Iris pigment epithelial cell (primary cell): ENCODE measurements around the gene FUT4.
"Not testable (repeated sequence)": the region's sequence is repeated elsewhere in the genome, so short reads cannot be mapped to it uniquely, and the experiment has no call there.

ENCODE experiments used
- DNase-seq: peaks from one replicate; pipeline ENCODE4 v3.0.0-alpha.2; 2011; ENCODE audit warnings: low read depth

Gene FUT4

GRCh38 chr11:94533696-94534630 lies 9.8 kb upstream of the FUT4 start:
- DNase-seq: no peak

GRCh38 chr11:94536386-94536785 lies 7.3 kb upstream of the FUT4 start:
- DNase-seq: no peak

- DNase-seq: peak; percentile 85
These were observed 6.6 kb upstream of the FUT4 start for GRCh38 chr11:94537031-94537600.

GRCh38 chr11:94539420-94539819 lies 4.3 kb upstream of the FUT4 start:
- DNase-seq: no peak

DNA sequence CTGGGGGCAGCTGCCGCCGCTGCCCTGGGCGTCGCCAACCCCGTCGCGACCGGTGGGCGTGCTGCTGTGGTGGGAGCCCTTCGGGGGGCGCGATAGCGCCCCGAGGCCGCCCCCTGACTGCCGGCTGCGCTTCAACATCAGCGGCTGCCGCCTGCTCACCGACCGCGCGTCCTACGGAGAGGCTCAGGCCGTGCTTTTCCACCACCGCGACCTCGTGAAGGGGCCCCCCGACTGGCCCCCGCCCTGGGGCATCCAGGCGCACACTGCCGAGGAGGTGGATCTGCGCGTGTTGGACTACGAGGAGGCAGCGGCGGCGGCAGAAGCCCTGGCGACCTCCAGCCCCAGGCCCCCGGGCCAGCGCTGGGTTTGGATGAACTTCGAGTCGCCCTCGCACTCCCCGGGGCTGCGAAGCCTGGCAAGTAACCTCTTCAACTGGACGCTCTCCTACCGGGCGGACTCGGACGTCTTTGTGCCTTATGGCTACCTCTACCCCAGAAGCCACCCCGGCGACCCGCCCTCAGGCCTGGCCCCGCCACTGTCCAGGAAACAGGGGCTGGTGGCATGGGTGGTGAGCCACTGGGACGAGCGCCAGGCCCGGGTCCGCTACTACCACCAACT lies 1.0 kb downstream of the FUT4 start:
- peak; percentile 25 for DNase-seq

GRCh38 chr11:94545264-94546161 lies 1.8 kb downstream of the FUT4 start:
- no peak for DNase-seq

DNA sequence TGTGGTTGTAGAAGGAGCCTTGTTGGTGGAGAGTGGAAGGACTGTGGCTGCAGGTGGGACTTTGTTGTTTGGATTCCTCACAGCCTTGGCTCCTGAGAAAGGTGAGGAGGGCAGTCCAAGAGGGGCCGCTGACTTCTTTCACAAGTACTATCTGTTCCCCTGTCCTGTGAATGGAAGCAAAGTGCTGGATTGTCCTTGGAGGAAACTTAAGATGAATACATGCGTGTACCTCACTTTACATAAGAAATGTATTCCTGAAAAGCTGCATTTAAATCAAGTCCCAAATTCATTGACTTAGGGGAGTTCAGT lies 2.4 kb downstream of the FUT4 start:
- no peak for DNase-seq

- no peak for DNase-seq
These were observed 3.2 kb downstream of the FUT4 start for GRCh38 chr11:94546886-94547285.

GRCh38 chr11:94549146-94549545 lies 5.4 kb downstream of the FUT4 start:
- no peak for DNase-seq

- no peak for DNase-seq
These were observed 6.8 kb downstream of the FUT4 start for GRCh38 chr11:94550513-94550912.

GRCh38 chr11:94553938-94554337 lies 10.2 kb downstream of the FUT4 start:
- DNase-seq: peak; percentile 90

GRCh38 chr11:94555752-94556329 lies 12.1 kb downstream of the FUT4 start:
- not testable (repeated sequence) for DNase-seq

DNA sequence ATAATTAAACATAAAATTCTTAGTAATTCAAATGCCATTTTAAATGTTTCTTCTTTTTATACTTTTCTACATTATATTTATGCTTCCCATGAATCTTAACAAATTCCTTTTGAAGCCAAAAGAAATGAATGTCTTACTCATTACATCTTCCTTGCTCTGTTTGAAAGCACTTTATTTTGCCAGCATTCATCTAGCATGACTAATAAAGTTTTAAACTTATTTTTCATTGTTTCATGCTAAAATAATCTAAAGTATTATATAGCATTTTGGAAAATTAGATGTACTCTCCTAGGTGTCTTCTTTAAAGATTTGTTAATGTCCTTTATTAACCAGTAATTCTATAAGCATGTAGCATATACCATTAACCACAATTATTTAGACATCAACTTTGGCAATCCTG lies 13.7 kb downstream of the FUT4 start:
- DNase-seq: peak; percentile 49

DNA sequence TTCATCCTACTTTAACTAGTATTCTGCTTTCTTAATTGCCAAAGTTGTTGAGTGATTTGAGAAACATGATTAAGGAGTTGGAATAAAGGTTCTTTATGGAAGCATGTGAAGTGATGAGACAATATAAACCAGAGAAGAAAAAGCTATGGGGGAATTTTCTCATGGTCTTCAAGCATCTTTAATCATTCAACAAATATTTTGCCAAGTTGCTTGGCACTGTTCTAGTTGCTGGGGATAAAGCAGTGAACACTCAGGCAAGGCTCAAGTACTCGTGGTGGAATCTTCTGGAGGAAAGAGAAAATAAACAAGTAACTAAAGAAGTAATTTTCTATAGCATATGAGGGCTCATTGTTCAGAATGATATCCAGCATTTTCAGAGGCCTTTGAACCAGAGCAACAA lies 14.3 kb downstream of the FUT4 start:
- peak; percentile 36 for DNase-seq

DNA sequence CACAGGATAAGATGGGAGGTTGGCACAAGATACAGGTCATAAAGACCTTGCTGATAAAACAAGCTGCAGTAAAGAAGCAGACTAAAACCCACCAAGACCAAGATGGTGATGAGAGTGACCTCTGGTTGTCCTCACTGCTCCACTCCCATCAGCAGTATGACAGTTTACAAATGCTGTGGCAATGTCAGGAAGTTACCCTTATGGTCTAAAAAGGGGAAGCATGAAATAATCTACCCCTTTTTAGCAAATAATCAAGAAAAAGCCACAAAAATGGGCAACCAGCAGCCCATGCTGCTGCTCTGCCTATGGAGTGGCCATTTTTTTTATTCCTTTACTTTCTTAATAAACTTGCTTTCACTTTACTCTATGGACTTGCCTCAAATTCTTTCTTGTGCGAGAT lies 14.7 kb downstream of the FUT4 start:
- no peak for DNase-seq

DNA sequence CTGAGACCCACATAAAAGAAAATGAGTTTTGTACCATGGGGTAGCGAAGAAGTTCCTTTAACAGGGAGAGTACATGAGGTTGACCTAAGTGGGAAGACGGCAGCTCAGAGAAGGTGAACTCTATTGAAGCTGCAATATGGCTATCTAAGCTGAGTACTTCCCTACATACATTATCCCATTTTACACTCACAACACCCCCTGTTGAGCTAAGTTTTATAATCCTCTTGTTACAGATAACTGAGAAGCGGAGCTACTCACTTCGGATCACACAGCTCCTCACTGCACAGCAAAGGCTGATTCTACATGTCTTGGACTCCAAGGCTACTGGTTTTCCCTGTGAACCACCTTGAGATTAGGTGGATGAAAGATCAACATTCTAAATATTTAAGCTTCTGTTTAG lies 15.2 kb downstream of the FUT4 start:
- DNase-seq: no peak

DNA sequence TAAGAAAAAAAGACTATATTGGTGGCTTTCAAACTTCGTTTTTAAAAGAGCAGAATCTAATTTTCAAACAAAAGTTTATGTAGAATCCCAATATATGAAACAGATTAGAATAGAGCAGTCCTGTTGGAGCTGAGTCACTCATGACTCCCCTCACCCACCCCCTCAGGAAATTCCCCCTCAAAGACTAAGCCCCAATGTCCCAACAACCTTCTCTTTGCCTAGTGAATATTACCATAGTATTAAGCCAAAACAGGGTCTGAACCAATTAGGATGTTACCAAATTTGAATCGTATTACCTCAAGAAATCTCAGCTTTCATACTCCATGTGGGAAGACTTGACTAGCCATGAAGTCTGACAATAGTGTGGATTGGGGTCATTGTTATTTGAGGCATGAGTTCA lies 15.6 kb downstream of the FUT4 start:
- DNase-seq: no peak

- no peak for DNase-seq
These were observed 17.1 kb downstream of the FUT4 start for GRCh38 chr11:94560834-94561233.

- peak; percentile 75 for DNase-seq
These were observed 19.6 kb downstream of the FUT4 start for GRCh38 chr11:94563176-94563847.

GRCh38 chr11:94563848-94564467 lies 20.2 kb downstream of the FUT4 start:
- DNase-seq: no peak

DNA sequence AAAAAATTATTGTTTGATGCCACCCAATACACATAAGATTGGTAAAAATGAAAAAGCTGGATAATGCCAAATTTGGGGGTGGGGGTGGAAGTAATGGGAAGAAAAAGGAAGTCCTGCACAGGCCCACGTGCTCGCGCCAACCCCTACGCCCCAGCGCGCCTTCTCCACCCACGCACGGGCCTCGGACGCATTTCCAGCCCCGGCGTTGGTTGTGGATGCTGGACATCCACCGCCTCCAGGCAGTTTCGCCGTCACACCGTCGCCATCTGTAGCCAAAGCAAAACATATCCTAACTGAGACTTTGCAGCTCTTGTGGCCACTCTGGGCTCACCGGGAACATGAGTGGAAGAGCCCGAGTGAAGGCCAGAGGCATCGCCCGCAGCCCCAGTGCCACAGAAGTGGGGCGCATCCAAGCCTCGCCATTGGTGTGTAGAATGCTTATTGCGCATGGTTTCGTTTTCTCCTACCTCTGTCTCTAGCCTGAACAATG lies 23.5 kb downstream of the FUT4 start, which contains the start of gene PIWIL4:
Gene PIWIL4 (plus strand): TSS at position 188 of the 490 bp plus-strand sequence. CDS start 151 bp downstream, at position 339.
- DNase-seq: no peak
